GM19035 (cell line): Measurements from ENCODE around the gene ABTB1.

Source experiments
- ATAC-seq: cut with Tn5 transposase; IDR thresholded peaks from one replicate; pipeline ENCODE4 v1.9.1; 2021; ENCODE audit not compliant: unreplicated experiment

ABTB1 gene

GRCh38 chr3:127717357-127718244 lies 44.8 kb downstream of the ABTB1 start:
- no peak for ATAC-seq

- ATAC-seq = no peak
These were observed 45.6 kb downstream of the ABTB1 start for GRCh38 chr3:127718245-127718915.

GRCh38 chr3:127718916-127719290 lies 46.2 kb downstream of the ABTB1 start:
- ATAC-seq = no peak

- no peak for ATAC-seq
These were observed 46.6 kb downstream of the ABTB1 start for GRCh38 chr3:127719369-127719768.

- no peak for ATAC-seq
These were observed 47.5 kb downstream of the ABTB1 start for GRCh38 chr3:127720161-127720823.

- no peak for ATAC-seq
These were observed 48.5 kb downstream of the ABTB1 start for GRCh38 chr3:127720985-127721935.

GRCh38 chr3:127722091-127722784 lies 49.5 kb downstream of the ABTB1 start:
- no peak for ATAC-seq

GRCh38 chr3:127723011-127723567 lies 50.3 kb downstream of the ABTB1 start:
- ATAC-seq = no peak

- no peak for ATAC-seq
These were observed 54.1 kb downstream of the ABTB1 start for GRCh38 chr3:127726894-127727293.

GRCh38 chr3:127728417-127729015 lies 55.8 kb downstream of the ABTB1 start:
- ATAC-seq = no peak

GRCh38 chr3:127729556-127730056 lies 56.9 kb downstream of the ABTB1 start:
- ATAC-seq = no peak

GRCh38 chr3:127730171-127730570 lies 57.4 kb downstream of the ABTB1 start:
- ATAC-seq = no peak
